Neutrophil (primary cell): ENCODE results near the gene RTF1.
A peak's percentile ranks its signal among the peaks of the same experiment; 100 is the strongest.

ENCODE experiments used
- H3K27ac ChIP-seq: fragments of 200-600 bp; sonication (generic); 2 replicates; pipeline ENCODE4 v1.5.1; 2016; ENCODE audit warnings: mild to moderate bottlenecking, moderate library complexity
- H3K27me3 ChIP-seq: fragments of 200-600 bp; sonication (generic); 2 replicates; pipeline ENCODE4 v1.6.0; 2016; ENCODE audit warnings: mild to moderate bottlenecking
- H3K36me3 ChIP-seq: fragments of 200-600 bp; sonication (generic); 2 replicates; pipeline ENCODE4 v1.5.1; 2017
- H3K4me1 ChIP-seq, 2 experiments: fragments of 200-600 bp in 1 of 2; sonication (generic) in 1 of 2; 1 replicate in 1 of 2; 2 replicates in 1 of 2; pipeline versions ENCODE4 v1.5.1 to v1.6.1; 2013 to 2016; ENCODE audit warnings: low read depth in 1 of 2, low read length in 1 of 2, mild to moderate bottlenecking in 1 of 2, moderate library complexity in 1 of 2; ENCODE audit not compliant: control insufficient read depth in 1 of 2, insufficient read depth in 1 of 2
- H3K4me3 ChIP-seq, 2 experiments: fragments of 200-600 bp in 1 of 2; sonication (generic) in 1 of 2; 1 replicate in 1 of 2; 2 replicates in 1 of 2; pipeline ENCODE4 v1.5.1; 2013 to 2016; ENCODE audit warnings: low read depth in 1 of 2, low read length in 1 of 2, mild to moderate bottlenecking in 1 of 2, moderate library complexity in 1 of 2
- H3K9me3 ChIP-seq: fragments of 200-600 bp; sonication (generic); 2 replicates; pipeline ENCODE4 v1.5.1; 2016
- TF ChIP-seq, protein P1 (sequence below): fragments of 200-600 bp; sonication (generic); IDR thresholded peaks from 2 replicates; pipeline ENCODE4 v1.5.1; 2016; ENCODE audit warnings: antibody characterized with exemption

The RTF1 gene

DNA sequence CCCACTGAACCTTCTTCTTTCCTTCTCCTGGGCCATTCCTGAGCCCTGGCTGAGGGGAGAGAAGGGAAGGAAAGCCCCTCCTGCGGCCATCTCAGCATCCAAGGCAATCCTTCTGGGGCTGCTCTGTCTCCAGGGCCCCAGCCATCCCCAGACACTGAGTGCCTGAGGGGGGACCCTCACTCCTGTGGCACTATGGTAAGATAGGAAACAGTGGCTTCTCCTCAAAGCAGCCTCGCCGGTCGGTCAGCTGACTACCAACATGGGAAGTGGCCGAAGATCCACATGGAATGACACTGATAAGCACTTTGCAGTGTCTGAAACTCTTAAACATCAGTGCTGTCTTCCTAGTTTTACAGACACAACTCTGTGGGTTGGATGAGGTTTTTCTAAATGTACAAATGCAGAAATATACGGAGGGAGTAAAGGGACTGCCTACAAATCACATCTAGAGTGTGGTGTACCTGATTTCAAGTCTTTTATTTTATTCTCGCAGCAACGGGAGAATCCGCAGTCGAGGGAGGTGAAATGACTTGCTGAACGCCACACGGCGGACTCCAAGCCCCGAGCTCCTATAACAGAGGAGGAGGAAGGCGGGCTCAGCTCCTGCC is 75.8 kb downstream of the RTF1 start:
- Histone ChIP-seq H3K9me3 (no peaks in the 10 kb centered on the region), H3K36me3 (no peaks in the 10 kb centered on the region), H3K4me1 (peaks cover 27 to 32% of the 10 kb centered on the region in 2 experiments), H3K27me3 (peaks cover 79% of the 10 kb centered on the region), H3K4me3 (peak overlapping the region; percentile 67 to 89), H3K27ac (no peak overlapping the region)
- TF ChIP-seq, protein P1, sequence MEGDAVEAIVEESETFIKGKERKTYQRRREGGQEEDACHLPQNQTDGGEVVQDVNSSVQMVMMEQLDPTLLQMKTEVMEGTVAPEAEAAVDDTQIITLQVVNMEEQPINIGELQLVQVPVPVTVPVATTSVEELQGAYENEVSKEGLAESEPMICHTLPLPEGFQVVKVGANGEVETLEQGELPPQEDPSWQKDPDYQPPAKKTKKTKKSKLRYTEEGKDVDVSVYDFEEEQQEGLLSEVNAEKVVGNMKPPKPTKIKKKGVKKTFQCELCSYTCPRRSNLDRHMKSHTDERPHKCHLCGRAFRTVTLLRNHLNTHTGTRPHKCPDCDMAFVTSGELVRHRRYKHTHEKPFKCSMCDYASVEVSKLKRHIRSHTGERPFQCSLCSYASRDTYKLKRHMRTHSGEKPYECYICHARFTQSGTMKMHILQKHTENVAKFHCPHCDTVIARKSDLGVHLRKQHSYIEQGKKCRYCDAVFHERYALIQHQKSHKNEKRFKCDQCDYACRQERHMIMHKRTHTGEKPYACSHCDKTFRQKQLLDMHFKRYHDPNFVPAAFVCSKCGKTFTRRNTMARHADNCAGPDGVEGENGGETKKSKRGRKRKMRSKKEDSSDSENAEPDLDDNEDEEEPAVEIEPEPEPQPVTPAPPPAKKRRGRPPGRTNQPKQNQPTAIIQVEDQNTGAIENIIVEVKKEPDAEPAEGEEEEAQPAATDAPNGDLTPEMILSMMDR: no peak

DNA sequence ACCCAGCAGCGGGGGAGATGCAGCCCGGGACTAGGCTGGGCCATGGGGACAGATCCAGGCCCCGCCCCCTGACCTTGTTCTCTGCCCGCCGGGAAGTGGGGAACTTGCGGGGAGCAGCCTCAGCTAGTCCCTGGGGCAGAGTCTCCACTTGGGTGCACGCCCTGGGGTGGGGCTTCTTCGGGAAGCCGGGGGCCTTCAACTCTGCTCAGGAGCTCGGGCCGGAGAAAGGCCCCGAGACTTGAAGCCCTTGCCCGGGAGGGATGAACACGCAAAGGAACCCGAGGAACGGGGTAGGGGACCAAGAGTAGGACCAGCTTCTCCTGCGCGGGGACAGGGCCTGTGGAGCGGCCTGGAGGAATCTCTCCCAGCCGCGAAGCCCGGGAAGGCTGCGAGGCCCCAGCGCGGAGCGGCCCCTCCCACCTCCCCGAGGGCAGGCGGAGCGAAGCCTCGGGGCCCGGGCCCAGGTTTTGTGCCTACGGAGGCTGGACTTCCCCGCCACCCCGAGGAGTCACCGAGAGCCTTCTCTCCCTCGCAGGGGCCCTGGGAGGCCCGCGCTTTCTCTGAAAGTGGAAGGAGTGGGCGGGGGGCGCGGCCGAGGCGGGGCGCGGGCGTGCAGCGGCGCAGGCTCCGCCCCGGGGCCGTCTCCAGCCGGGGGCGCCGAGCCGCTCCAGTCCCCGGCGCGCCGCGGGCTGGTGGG is 76.5 kb downstream of the RTF1 start, which contains the start of gene ITPKA:
TSS of gene ITPKA (plus strand) at position 670 of the 697 bp plus-strand sequence. CDS start 54 bp downstream, outside the sequence.
- H3K36me3 ChIP-seq: no peaks in the 10 kb centered on the region
- no peak within 1 kb of the TSS for H3K27ac ChIP-seq
- H3K4me1 ChIP-seq: peaks cover 27 to 32% of the 10 kb centered on the region in 2 experiments
- TF ChIP-seq, protein P1: no peak
- H3K4me3 ChIP-seq: peak within 1 kb of the TSS; percentile 67 to 89
- peaks cover 85% of the 10 kb centered on the region for H3K27me3 ChIP-seq
- no peaks in the 10 kb centered on the region for H3K9me3 ChIP-seq

DNA sequence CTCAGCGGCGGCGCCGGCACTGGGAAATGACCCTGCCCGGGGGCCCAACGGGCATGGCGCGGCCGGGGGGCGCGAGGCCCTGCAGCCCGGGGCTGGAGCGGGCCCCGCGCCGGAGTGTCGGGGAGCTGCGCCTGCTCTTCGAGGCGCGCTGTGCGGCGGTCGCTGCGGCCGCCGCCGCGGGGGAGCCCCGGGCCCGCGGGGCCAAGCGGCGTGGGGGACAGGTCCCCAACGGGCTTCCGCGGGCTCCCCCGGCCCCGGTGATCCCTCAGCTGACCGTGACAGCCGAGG is 77.0 kb downstream of the RTF1 start:
- Histone ChIP-seq H3K27me3 (peaks cover 90% of the 10 kb centered on the region), H3K9me3 (no peaks in the 10 kb centered on the region), H3K4me3 (peak overlapping the region; percentile 67 to 79), H3K27ac (no peak overlapping the region), H3K36me3 (no peaks in the 10 kb centered on the region), H3K4me1 (peaks cover 27 to 32% of the 10 kb centered on the region in 2 experiments)
- TF ChIP-seq, protein P1: no peak

DNA sequence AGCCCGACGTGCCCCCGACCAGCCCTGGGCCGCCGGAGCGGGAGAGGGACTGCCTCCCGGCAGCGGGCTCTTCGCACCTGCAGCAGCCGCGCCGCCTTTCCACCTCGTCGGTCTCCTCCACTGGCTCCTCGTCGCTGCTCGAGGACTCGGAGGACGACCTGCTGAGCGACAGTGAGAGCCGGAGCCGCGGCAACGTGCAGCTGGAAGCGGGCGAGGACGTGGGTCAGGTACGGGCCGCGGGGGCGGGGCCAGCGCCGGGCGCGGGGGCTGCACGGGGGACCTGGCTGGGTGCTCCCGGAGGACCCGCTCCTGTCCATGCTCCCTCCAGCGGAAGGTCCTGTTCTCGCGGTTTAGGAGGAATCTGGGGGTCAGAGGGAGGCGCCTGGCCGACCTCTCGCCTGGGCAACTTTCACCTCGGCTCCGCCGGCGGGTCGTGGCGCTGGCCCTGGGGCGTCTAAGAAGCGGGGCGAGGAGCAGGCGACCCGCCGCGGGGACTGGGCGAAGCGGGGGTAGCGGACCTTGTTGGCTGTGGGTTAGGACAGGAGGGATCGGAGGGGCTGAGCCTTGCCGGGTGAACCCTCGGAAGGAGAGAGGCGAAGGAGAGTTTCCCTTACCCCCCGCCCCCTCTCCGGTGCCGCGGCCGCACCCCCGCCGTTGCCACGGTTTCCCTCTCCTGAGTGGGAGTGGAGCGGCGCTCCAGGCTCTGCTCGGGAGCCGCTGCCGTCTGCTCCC is 77.5 kb downstream of the RTF1 start:
- TF ChIP-seq, protein P1: no peak
- H3K4me1 ChIP-seq: peaks cover 27 to 32% of the 10 kb centered on the region in 2 experiments
- H3K9me3 ChIP-seq: no peaks in the 10 kb centered on the region
- H3K4me3 ChIP-seq: peak overlapping the region; percentile 67 to 79
- H3K27ac ChIP-seq: no peak overlapping the region
- H3K36me3 ChIP-seq: no peaks in the 10 kb centered on the region
- H3K27me3 ChIP-seq: peaks cover 95% of the 10 kb centered on the region

DNA sequence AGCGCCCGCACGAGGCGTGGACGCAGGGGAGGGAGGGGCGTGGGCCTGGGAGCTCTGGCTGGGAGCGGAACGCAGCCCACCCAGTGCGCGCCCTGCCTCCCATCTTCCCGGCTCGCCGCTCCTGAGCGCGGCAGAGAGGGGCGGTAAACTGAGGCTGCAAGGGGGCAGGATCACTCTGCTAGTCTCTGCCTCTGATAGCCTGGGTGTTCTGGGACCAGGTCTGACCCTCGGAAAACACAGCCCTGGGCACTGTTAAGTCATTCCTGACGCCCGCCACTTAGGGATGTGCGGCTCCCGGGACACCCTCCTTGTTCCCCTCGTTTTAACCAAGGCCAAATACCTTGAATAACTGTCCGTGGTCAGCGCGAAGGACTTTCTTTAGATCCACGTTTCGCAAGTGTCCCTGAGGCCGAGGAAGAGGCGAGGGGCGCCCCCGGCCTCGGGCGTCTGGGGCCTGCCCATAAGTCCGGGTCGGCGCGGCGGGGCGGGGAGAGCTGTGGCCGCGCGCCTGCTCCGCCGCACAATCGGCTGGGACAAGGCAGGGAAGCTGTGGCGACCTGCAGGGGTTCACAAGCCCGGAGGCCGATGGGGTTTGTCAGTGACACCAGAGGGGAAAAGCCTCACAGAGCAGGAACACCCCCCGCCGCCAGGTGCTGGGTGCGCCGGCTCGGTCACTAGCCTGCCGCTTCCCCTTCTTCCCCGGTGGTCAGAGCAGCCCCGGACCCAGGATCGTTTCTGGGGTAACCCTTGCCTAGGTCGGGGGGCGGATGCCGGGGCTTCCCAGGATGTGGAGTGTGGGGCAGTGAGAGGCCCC is 78.2 kb downstream of the RTF1 start:
- TF ChIP-seq, protein P1: no peak
- peaks cover 100% of the 10 kb centered on the region for H3K27me3 ChIP-seq
- H3K4me1 ChIP-seq: peaks cover 27 to 32% of the 10 kb centered on the region in 2 experiments
- peak overlapping the region; percentile 67 to 79 for H3K4me3 ChIP-seq
- H3K36me3 ChIP-seq: no peaks in the 10 kb centered on the region
- no peak overlapping the region for H3K27ac ChIP-seq
- H3K9me3 ChIP-seq: no peaks in the 10 kb centered on the region
